GM03348 (cell line): ENCODE measurements around the gene ABTB2.
"Not testable (repeated sequence)": the region's sequence is repeated elsewhere in the genome, so short reads cannot be mapped to it uniquely, and the experiment has no call there.

Experiments used
- DNase-seq: peaks from one replicate; pipeline ENCODE4 v3.0.0; 2012; ENCODE audit warnings: low spot score

The ABTB2 gene

GRCh38 chr11:34185926-34186841, 171.6 kb downstream of the ABTB2 start:
- DNase-seq = no peak

GRCh38 chr11:34184505-34185015, 173.2 kb downstream of the ABTB2 start:
- DNase-seq = no peak

- no peak for DNase-seq
These were observed 173.9 kb downstream of the ABTB2 start for GRCh38 chr11:34183848-34184391.

GRCh38 chr11:34182921-34183685, 174.7 kb downstream of the ABTB2 start:
- DNase-seq = no peak

GRCh38 chr11:34182425-34182824, 175.4 kb downstream of the ABTB2 start:
- DNase-seq = no peak

- DNase-seq = no peak
These were observed 175.9 kb downstream of the ABTB2 start for GRCh38 chr11:34181856-34182405.

GRCh38 chr11:34181251-34181650, 176.6 kb downstream of the ABTB2 start:
- no peak for DNase-seq

GRCh38 chr11:34180814-34181165, 177.0 kb downstream of the ABTB2 start:
- DNase-seq = not testable (repeated sequence)

- DNase-seq = no peak
These were observed 177.6 kb downstream of the ABTB2 start for GRCh38 chr11:34180040-34180813.

GRCh38 chr11:34179026-34179675, 178.7 kb downstream of the ABTB2 start:
- no peak for DNase-seq

- DNase-seq = no peak
These were observed 179.5 kb downstream of the ABTB2 start for GRCh38 chr11:34178209-34178821.

- no peak for DNase-seq
These were observed 181.0 kb downstream of the ABTB2 start for GRCh38 chr11:34176751-34177209.

GRCh38 chr11:34175284-34176019, 182.4 kb downstream of the ABTB2 start:
- DNase-seq = no peak

GRCh38 chr11:34174412-34175041, 183.3 kb downstream of the ABTB2 start:
- DNase-seq = peak; percentile 95

GRCh38 chr11:34173050-34173449, 184.8 kb downstream of the ABTB2 start:
- no peak for DNase-seq

- DNase-seq = no peak
These were observed 188.1 kb downstream of the ABTB2 start for GRCh38 chr11:34169686-34170085.

GRCh38 chr11:34168642-34169420, 189.0 kb downstream of the ABTB2 start:
- peak; percentile 64 for DNase-seq

- no peak for DNase-seq
These were observed 189.8 kb downstream of the ABTB2 start for GRCh38 chr11:34167961-34168360.
